ENCODE measurements around the gene GNPDA1.

Gene GNPDA1

DNA sequence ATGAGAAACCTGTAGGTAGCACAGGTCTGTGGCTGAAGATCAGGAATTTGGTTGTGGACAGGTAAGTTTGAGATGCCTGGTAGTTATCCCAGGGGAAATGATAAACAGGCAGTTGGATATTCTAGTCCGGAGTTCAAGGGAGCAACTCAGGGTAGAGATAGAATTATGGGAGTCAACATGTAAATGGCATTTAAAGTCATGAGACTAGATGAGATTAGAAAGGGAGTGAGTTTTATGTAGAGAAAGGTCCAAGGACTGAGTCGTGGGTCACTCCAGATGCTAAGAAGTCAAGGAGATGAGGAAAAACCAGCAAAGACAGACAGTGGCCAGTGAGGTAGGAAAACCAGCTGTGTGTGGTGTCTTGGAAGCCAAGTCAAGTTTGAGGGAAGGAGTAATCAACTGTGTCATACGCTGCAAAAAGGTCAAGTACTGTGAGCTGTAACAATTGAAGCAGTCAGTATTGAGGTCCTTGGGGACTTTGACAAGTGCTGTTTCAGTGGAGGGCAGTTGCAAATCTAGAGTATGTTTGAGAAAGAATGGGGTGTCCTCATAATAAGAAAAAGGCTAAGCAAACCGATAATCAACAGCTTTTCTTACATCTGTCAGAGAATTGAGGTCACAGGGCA, 18.2 kb downstream of the GNPDA1 start:
- H3K27me3 ChIP-seq (ENCODE audit: insufficient read depth, poor library complexity, severe bottlenecking) = no peaks in the 10 kb centered on the region
- H3K4me1 ChIP-seq (ENCODE audit: insufficient read depth, poor library complexity, severe bottlenecking) = no peaks in the 10 kb centered on the region
- H3K9me3 ChIP-seq (ENCODE audit: severe bottlenecking) = no peaks in the 10 kb centered on the region
- peaks cover 28% of the 10 kb centered on the region for H3K36me3 ChIP-seq (ENCODE audit: low read depth)
- TF ChIP-seq CTCF (IDR thresholded peaks at IDR 0.05; ENCODE audit: poor library complexity, severe bottlenecking) = no peak
- ATAC-seq (ENCODE audit: low read depth) (no peak), DNase-seq (ENCODE audit: low spot score) (no peak)
- H3K4me3 ChIP-seq (ENCODE audit: severe bottlenecking) = no peak overlapping the region
- H3K27ac ChIP-seq (ENCODE audit: poor library complexity, severe bottlenecking) = no peak overlapping the region

GRCh38 chr5:141992349-141992963, 20.4 kb downstream of the GNPDA1 start:
- Histone ChIP-seq H3K9me3 (ENCODE audit: severe bottlenecking) (no peaks in the 10 kb centered on the region), H3K27ac (ENCODE audit: poor library complexity, severe bottlenecking) (no peak overlapping the region), H3K4me1 (ENCODE audit: insufficient read depth, poor library complexity, severe bottlenecking) (no peaks in the 10 kb centered on the region), H3K27me3 (ENCODE audit: insufficient read depth, poor library complexity, severe bottlenecking) (no peaks in the 10 kb centered on the region), H3K4me3 (ENCODE audit: severe bottlenecking) (no peak overlapping the region), H3K36me3 (ENCODE audit: low read depth) (peaks cover 42% of the 10 kb centered on the region)
- peak; percentile 86 for ATAC-seq (ENCODE audit: low read depth)
- TF ChIP-seq CTCF (IDR thresholded peaks at IDR 0.05; ENCODE audit: poor library complexity, severe bottlenecking) = peak; percentile 98
- DNase-seq (ENCODE audit: low spot score) = no peak

DNA sequence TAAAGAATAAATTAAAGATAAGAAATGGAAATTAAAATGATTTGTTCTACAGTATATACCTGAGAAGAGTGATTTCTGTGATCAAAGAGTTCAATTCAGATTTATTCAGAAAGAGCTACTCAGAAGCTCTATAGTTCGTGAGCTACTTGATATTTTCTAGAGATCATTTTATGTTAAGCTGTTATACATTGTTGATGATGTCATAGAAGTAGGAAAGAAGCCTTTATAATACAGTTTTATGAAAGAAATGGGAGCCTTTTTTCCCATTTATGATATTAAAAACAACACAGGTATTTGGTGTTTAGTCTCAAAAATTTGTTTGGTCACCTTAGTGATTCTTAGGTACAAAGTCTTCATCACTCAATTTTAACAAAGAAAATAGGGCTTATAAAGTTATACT, 23.1 kb downstream of the GNPDA1 start:
- H3K27me3 ChIP-seq (ENCODE audit: insufficient read depth, poor library complexity, severe bottlenecking) = no peaks in the 10 kb centered on the region
- no peaks in the 10 kb centered on the region for H3K4me1 ChIP-seq (ENCODE audit: insufficient read depth, poor library complexity, severe bottlenecking)
- ATAC-seq (ENCODE audit: low read depth) (no peak), DNase-seq (ENCODE audit: low spot score) (no peak)
- H3K9me3 ChIP-seq (ENCODE audit: severe bottlenecking) = no peaks in the 10 kb centered on the region
- H3K4me3 ChIP-seq (ENCODE audit: severe bottlenecking) = no peak overlapping the region
- peaks cover 69% of the 10 kb centered on the region for H3K36me3 ChIP-seq (ENCODE audit: low read depth)
- no peak overlapping the region for H3K27ac ChIP-seq (ENCODE audit: poor library complexity, severe bottlenecking)
- no peak for TF ChIP-seq CTCF (IDR thresholded peaks at IDR 0.05; ENCODE audit: poor library complexity, severe bottlenecking)

DNA sequence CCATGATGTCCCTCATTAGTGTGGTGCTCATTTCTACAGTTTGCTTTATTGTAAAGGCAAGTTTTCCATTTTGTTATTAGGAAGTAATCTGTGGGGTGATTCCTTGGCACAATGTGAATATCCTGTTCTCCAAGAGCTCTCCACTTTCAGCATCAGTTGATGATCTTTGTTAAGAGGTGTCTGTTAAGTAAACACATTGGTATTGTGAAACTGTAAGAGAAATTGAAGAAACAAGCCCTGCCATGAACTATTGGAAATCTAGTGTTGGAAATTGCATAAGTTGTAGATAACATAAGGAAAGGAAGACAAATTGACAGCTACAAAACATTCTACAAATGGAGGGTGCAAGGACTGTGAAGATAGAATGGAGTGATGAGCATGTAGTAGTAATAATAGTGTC, 26.8 kb downstream of the GNPDA1 start:
- H3K27me3 ChIP-seq (ENCODE audit: insufficient read depth, poor library complexity, severe bottlenecking) = no peaks in the 10 kb centered on the region
- no peaks in the 10 kb centered on the region for H3K4me1 ChIP-seq (ENCODE audit: insufficient read depth, poor library complexity, severe bottlenecking)
- no peak overlapping the region for H3K4me3 ChIP-seq (ENCODE audit: severe bottlenecking)
- no peak for TF ChIP-seq CTCF (IDR thresholded peaks at IDR 0.05; ENCODE audit: poor library complexity, severe bottlenecking)
- no peak for ATAC-seq (ENCODE audit: low read depth)
- peaks cover 86% of the 10 kb centered on the region for H3K36me3 ChIP-seq (ENCODE audit: low read depth)
- no peak overlapping the region for H3K27ac ChIP-seq (ENCODE audit: poor library complexity, severe bottlenecking)
- no peak for DNase-seq (ENCODE audit: low spot score)
- no peaks in the 10 kb centered on the region for H3K9me3 ChIP-seq (ENCODE audit: severe bottlenecking)

DNA sequence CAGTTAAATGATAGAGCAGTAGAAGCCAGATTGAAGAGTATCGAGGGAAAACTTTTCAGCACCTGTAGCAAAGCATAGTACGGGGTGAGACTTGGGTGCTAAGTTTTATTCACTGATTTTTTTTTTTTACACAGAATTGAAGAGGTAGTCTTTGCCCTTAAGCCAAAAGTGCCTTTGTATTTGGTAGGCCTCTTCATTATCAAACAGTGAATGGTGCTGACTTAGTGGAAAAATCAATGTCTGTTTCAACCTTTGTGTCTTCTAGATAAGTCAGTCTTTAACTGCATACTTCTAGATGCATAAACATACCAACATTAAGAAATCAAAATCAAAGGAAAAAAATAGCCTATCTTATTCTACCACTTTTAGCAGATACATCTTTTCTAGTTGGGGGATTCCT, 30.2 kb downstream of the GNPDA1 start:
- TF ChIP-seq CTCF (IDR thresholded peaks at IDR 0.05; ENCODE audit: poor library complexity, severe bottlenecking) = no peak
- Histone ChIP-seq H3K9me3 (ENCODE audit: severe bottlenecking) (no peaks in the 10 kb centered on the region), H3K4me1 (ENCODE audit: insufficient read depth, poor library complexity, severe bottlenecking) (no peaks in the 10 kb centered on the region), H3K27ac (ENCODE audit: poor library complexity, severe bottlenecking) (no peak overlapping the region), H3K4me3 (ENCODE audit: severe bottlenecking) (no peak overlapping the region), H3K27me3 (ENCODE audit: insufficient read depth, poor library complexity, severe bottlenecking) (no peaks in the 10 kb centered on the region), H3K36me3 (ENCODE audit: low read depth) (peaks cover 98% of the 10 kb centered on the region)
- ATAC-seq (ENCODE audit: low read depth) = no peak
- no peak for DNase-seq (ENCODE audit: low spot score)
